Measurements from ENCODE around the gene HMG20B. TPM values are rescaled to one million over a fixed set of nuclear protein-coding genes. Genes with fewer than 3 reads are reported as not detected.

The HMG20B gene
- total RNA-seq, 5 donors from 2014 or later (not counting 1 experiment from before 2014, with no cell fraction given), result 38.0 to 81.6 (median 74.7) TPM

DNA sequence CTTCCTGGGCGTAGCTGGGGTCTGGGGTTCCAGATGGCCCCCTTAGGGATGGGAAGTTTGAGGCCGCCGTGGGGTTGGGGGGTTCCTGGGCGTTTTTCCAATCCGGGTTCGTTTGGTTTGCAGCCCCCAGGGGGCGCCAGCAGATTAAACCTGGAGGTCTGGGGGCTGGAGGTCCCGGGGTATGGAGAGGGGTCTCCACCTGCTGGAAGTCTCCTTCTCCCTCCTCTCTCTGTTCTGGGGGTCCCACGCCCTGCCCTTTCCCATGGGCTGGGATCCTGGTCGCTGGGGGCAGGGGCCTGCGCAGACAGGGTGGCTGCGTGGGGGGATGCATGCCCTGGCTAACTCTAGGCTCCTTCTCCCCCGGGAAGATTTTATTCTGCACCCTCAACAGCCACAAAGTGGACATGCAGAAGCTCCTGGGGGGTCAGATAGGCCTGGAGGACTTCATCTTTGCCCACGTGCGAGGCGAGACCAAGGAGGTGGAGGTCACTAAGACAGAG, 13.4 kb downstream of the HMG20B start:
- ChIA-PET CTCF (interaction anchor here in 1 of 2 donors (0.5 kb wide), 1 partner anchor 43 kb away, joined by 7 read pairs; no protein-coding TSS in a partner anchor), POLR2A (no interaction called here)
- H3K4me1 Mint-ChIP-seq, result no peaks in the 10 kb centered on the region
- ATAC-seq (replicated peaks in 1 of 4) (peak; percentile 58 to 66 (median 62)), DNase-seq (peak in 23 of 35 experiments; percentile 20 to 63 (median 38))
- H3K9me3 ChIP-seq, result no peaks in the 10 kb centered on the region
- peak overlapping the region; percentile 47 to 59 (median 58) for H3K4me3 Mint-ChIP-seq
- no peaks in the 10 kb centered on the region for H3K27me3 Mint-ChIP-seq
- no peaks in the 10 kb centered on the region for H3K36me3 Mint-ChIP-seq
- H3K4me1 ChIP-seq (ENCODE audit: control insufficient read depth in 1 of 2, extremely low read depth in 1 of 2, insufficient read depth in 2 of 2, low read length in 2 of 2), result peaks cover 3 to 14% of the 10 kb centered on the region in 2 experiments
- H3K36me3 ChIP-seq (ENCODE audit: control insufficient read depth in 2 of 2, extremely low read depth in 1 of 2, insufficient read depth in 1 of 2, low read length in 1 of 2), result no peaks in the 10 kb centered on the region
- H3K27ac Mint-ChIP-seq, result no peak overlapping the region
- peak overlapping the region; percentile 47 to 80 for H3K4me3 ChIP-seq (ENCODE audit: control insufficient read depth in 1 of 2, extremely low read depth in 1 of 2, low read length in 1 of 2)
- no peak overlapping the region for H3K27ac ChIP-seq (ENCODE audit: low read length)
- no peaks in the 10 kb centered on the region for H3K9me3 Mint-ChIP-seq
- 80% methylated on average over 2 of the region's 16 CpGs for WGBS (ENCODE audit: insufficient coverage)
- H3K27me3 ChIP-seq (replicated peaks in 1 of 2; ENCODE audit: control insufficient read depth in 2 of 2, extremely low read depth in 1 of 2, insufficient read depth in 2 of 2, low read length in 1 of 2), result peaks cover 0 to 16% of the 10 kb centered on the region in 2 experiments

DNA sequence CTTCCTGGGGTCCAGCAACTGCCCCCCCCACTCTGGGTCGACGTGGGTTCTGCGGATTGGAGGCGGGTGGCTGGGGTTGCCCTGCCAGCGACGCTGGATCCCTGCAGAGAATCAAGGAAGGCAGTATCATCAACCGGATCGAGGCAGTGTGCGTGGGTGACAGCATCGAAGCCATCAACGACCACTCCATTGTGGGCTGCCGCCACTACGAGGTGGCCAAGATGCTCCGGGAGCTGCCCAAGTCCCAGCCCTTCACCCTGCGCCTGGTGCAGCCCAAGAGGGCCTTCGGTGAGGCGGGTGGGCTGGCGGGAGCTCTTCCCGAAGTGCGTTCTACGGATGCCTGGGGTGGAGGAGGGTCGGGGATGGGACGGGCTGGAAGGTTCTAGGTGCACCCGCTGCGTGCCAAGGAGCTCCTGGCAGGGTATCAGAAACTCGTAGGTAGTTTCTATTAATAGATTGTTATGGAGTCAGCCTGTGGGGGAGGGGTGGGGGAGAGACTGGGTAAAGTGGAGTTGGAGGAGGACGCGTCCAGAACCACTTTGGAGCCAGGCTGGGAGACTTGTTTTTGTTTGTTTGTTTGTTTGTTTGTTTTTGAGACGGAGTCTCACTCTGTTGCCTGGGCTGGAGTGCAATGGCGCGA, 14.1 kb downstream of the HMG20B start:
- no peaks in the 10 kb centered on the region for H3K4me1 Mint-ChIP-seq
- CTCF ChIA-PET, result no interaction called here
- H3K27me3 ChIP-seq (replicated peaks in 1 of 2; ENCODE audit: control insufficient read depth in 2 of 2, extremely low read depth in 1 of 2, insufficient read depth in 2 of 2, low read length in 1 of 2), result peaks cover 0 to 20% of the 10 kb centered on the region in 2 experiments
- no peak overlapping the region for H3K27ac Mint-ChIP-seq
- H3K4me1 ChIP-seq (ENCODE audit: control insufficient read depth in 1 of 2, extremely low read depth in 1 of 2, insufficient read depth in 2 of 2, low read length in 2 of 2), result peaks cover 3 to 14% of the 10 kb centered on the region in 2 experiments
- no peaks in the 10 kb centered on the region for H3K36me3 Mint-ChIP-seq
- 93% methylated on average over 28 of the region's 31 CpGs for WGBS (ENCODE audit: insufficient coverage)
- ATAC-seq (replicated peaks in 1 of 4) (no peak), DNase-seq (no peak)
- no peak overlapping the region for H3K4me3 Mint-ChIP-seq
- H3K36me3 ChIP-seq (ENCODE audit: control insufficient read depth in 2 of 2, extremely low read depth in 1 of 2, insufficient read depth in 1 of 2, low read length in 1 of 2), result no peaks in the 10 kb centered on the region
- no peaks in the 10 kb centered on the region for H3K9me3 ChIP-seq
- no peaks in the 10 kb centered on the region for H3K9me3 Mint-ChIP-seq
- no peaks in the 10 kb centered on the region for H3K27me3 Mint-ChIP-seq
- no peak overlapping the region for H3K4me3 ChIP-seq (ENCODE audit: control insufficient read depth in 1 of 2, extremely low read depth in 1 of 2, low read length in 1 of 2)
- POLR2A ChIA-PET, result no interaction called here
- no peak overlapping the region for H3K27ac ChIP-seq (ENCODE audit: low read length)

DNA sequence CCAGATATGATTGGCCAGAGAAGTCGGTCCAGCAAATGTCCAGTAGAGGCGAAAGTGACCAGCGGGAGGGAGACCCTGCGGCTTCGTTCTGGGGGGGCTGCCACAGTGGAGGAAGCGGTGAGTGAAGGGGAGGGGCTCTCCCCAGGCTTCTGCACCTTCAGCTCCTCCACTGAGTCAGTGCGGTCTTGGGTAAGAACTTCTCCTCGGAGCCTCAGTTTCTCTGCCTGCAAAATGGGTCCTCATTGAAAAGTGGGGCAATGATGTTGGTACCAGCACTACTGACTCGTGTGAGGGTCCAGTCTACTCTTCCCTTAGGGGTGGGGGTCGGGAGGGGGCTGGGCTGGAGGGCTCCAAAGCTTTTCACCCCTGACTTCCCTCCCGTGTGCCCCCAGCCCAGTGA, 16.7 kb downstream of the HMG20B start:
- ATAC-seq (replicated peaks in 1 of 4), result no peak
- no peak overlapping the region for H3K27ac Mint-ChIP-seq

DNA sequence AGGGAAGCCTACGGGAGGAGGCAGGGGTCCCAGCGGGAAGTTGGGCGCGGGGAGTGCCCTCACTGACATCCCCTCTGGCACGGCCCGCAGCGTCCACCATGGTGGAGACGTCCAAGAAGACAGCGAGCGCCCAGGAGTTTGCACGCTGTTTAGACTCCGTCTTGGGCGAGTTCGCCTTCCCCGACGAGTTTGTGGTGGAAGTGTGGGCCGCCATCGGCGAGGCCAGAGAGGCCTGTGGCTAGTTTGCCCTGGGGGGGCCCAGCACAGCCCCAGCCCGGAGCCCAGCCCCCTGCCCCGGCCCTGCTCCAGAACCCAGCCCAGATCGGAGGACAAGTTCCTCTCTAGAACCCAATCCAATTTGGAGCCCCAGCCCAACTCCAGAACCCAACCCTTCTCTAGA, 17.2 kb downstream of the HMG20B start:
- no peaks in the 10 kb centered on the region for H3K9me3 ChIP-seq
- CTCF ChIA-PET, result no interaction called here
- Mint-ChIP-seq H3K4me3 (no peak overlapping the region), H3K27me3 (peaks cover 0 to 2% of the 10 kb centered on the region in 2 donors), H3K27ac (no peak overlapping the region), H3K4me1 (no peaks in the 10 kb centered on the region), H3K36me3 (no peaks in the 10 kb centered on the region), H3K9me3 (no peaks in the 10 kb centered on the region)
- POLR2A ChIA-PET, result no interaction called here
- no peaks in the 10 kb centered on the region for H3K36me3 ChIP-seq (ENCODE audit: control insufficient read depth in 2 of 2, extremely low read depth in 1 of 2, insufficient read depth in 1 of 2, low read length in 1 of 2)
- H3K27me3 ChIP-seq (replicated peaks in 1 of 2; ENCODE audit: control insufficient read depth in 2 of 2, extremely low read depth in 1 of 2, insufficient read depth in 2 of 2, low read length in 1 of 2), result peaks cover 0 to 17% of the 10 kb centered on the region in 2 experiments
- WGBS (ENCODE audit: insufficient coverage), result 93% methylated on average over 20 of the region's 22 CpGs
- no peak for DNase-seq
- H3K4me1 ChIP-seq (ENCODE audit: control insufficient read depth in 1 of 2, extremely low read depth in 1 of 2, insufficient read depth in 2 of 2, low read length in 2 of 2), result peaks cover 3 to 14% of the 10 kb centered on the region in 2 experiments
- no peak overlapping the region for H3K27ac ChIP-seq (ENCODE audit: low read length)
- ATAC-seq (replicated peaks in 1 of 4), result no peak
- H3K4me3 ChIP-seq (ENCODE audit: control insufficient read depth in 1 of 2, extremely low read depth in 1 of 2, low read length in 1 of 2), result no peak overlapping the region

More for the DNA sequence above, 16.7 kb downstream of the HMG20B start:
- Mint-ChIP-seq H3K27me3 (peaks cover 0 to under 1% of the 10 kb centered on the region in 2 donors), H3K9me3 (no peaks in the 10 kb centered on the region), H3K4me3 (no peak overlapping the region), H3K4me1 (no peaks in the 10 kb centered on the region), H3K36me3 (no peaks in the 10 kb centered on the region)
- POLR2A ChIA-PET, result interaction anchor here (0.6 kb wide), 2 partner anchors 34 to 1614 kb away, joined by 3 to 4 read pairs; no protein-coding TSS in a partner anchor
- H3K27me3 ChIP-seq (replicated peaks in 1 of 2; ENCODE audit: control insufficient read depth in 2 of 2, extremely low read depth in 1 of 2, insufficient read depth in 2 of 2, low read length in 1 of 2), result peaks cover 0 to 19% of the 10 kb centered on the region in 2 experiments
- DNase-seq, result no peak
- H3K4me3 ChIP-seq (ENCODE audit: control insufficient read depth in 1 of 2, extremely low read depth in 1 of 2, low read length in 1 of 2), result no peak overlapping the region
- WGBS (ENCODE audit: insufficient coverage), result 94% methylated on average over 6 of the region's 11 CpGs
- no peaks in the 10 kb centered on the region for H3K9me3 ChIP-seq
- H3K36me3 ChIP-seq (ENCODE audit: control insufficient read depth in 2 of 2, extremely low read depth in 1 of 2, insufficient read depth in 1 of 2, low read length in 1 of 2), result no peaks in the 10 kb centered on the region
- CTCF ChIA-PET, result interaction anchor here in 1 of 2 donors (0.6 kb wide), 1 partner anchor 33 kb away, joined by 3 read pairs; no protein-coding TSS in a partner anchor
- H3K4me1 ChIP-seq (ENCODE audit: control insufficient read depth in 1 of 2, extremely low read depth in 1 of 2, insufficient read depth in 2 of 2, low read length in 2 of 2), result peaks cover 3 to 14% of the 10 kb centered on the region in 2 experiments
- H3K27ac ChIP-seq (ENCODE audit: low read length), result no peak overlapping the region

DNA sequence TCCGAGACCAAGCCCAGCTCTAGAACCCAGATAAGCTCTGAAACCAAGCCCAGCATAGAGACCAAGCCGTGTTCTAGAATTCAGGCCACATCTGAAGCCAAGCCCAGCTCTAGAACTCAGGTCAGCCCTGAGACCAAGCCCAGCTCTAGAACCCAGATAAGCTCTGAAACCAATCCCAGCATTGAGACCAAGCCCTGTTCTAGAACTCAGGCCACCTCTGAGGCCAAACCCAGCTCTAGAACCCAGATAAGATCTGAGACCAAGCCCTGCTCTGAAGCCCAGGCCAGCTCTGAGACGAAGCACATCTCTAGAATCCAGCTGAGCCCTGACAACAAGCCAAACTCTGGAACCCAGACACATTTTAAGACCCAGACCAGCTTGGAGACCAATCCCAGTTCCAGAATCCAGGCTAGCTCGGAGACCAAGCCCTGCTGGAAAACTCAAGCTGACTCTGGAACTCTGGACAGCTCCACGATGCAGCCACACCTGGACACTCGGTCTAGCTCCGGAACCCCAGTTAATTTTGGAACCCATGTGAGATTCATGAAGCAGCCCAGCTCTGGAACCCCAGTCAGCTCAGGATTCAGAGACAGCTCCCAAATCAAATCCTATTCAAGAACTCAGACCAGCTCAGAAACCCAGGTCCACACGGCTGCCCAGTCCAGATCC, 18.4 kb downstream of the HMG20B start:
- DNase-seq (no peak), ATAC-seq (replicated peaks in 1 of 4) (no peak)
- WGBS (ENCODE audit: insufficient coverage), result 81% methylated on average over 8 of the region's 8 CpGs
- no peak overlapping the region for H3K4me3 ChIP-seq (ENCODE audit: control insufficient read depth in 1 of 2, extremely low read depth in 1 of 2, low read length in 1 of 2)
- ChIA-PET POLR2A (interaction anchor here in 1 of 2 donors (0.5 kb wide), 1 partner anchor 958 kb away, joined by 3 read pairs; no protein-coding TSS in a partner anchor), CTCF (interaction anchor here (0.6 to 1.1 kb wide), 3 partner anchors 46 to 456 kb away, joined by 3 read pairs; no protein-coding TSS in a partner anchor)
- H3K4me3 Mint-ChIP-seq, result no peak overlapping the region
- peaks cover 0 to 8% of the 10 kb centered on the region in 2 experiments for H3K27me3 ChIP-seq (replicated peaks in 1 of 2; ENCODE audit: control insufficient read depth in 2 of 2, extremely low read depth in 1 of 2, insufficient read depth in 2 of 2, low read length in 1 of 2)
- no peaks in the 10 kb centered on the region for H3K9me3 ChIP-seq
- H3K36me3 Mint-ChIP-seq, result no peaks in the 10 kb centered on the region
- peak overlapping the region in 1 of 2 donors; percentile 6 for H3K27ac Mint-ChIP-seq
- H3K9me3 Mint-ChIP-seq, result no peaks in the 10 kb centered on the region
- H3K27ac ChIP-seq (ENCODE audit: low read length), result no peak overlapping the region
- no peaks in the 10 kb centered on the region for H3K4me1 Mint-ChIP-seq
- peaks cover 0 to 3% of the 10 kb centered on the region in 2 experiments for H3K4me1 ChIP-seq (ENCODE audit: control insufficient read depth in 1 of 2, extremely low read depth in 1 of 2, insufficient read depth in 2 of 2, low read length in 2 of 2)
- no peaks in the 10 kb centered on the region for H3K36me3 ChIP-seq (ENCODE audit: control insufficient read depth in 2 of 2, extremely low read depth in 1 of 2, insufficient read depth in 1 of 2, low read length in 1 of 2)
- H3K27me3 Mint-ChIP-seq, result peaks cover 0 to 2% of the 10 kb centered on the region in 2 donors

DNA sequence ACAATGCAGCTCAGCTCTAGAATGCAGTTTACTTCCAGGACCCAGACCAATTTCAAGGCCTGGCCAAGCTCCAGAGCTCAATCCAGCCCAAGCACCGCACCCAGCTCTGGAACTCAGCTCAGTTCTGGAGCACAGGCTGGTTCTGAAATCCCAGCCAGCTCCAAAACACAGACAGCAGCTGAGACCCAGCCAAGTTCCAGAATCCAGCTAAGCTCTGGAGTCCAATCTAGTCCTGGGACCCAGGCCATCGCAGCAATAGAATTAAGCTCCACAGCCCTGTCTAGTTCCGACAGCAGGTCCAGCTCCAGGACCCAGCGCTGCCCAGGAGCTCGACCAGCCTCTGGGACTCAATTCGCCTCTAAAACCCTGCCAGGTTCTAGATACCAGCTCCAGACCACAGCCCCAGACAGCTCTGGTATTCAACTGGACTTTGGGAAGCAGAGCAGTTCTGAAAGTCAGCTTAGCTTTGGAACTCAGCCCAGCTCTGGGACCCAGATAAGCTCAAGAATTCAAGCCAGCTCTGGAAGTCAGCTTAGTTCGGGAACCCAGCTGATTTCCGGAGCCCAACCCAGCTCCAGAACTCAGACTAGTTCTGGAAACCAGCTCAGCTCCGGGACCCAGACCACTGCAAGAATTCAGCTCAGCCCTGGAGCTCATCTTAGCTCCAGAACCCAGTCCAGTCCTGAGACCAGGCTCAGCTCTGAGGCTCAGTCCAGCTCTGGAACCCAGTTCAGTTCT, 19.3 kb downstream of the HMG20B start:
- H3K27me3 ChIP-seq (replicated peaks in 1 of 2; ENCODE audit: control insufficient read depth in 2 of 2, extremely low read depth in 1 of 2, insufficient read depth in 2 of 2, low read length in 1 of 2), result peaks cover 0 to 5% of the 10 kb centered on the region in 2 experiments
- no peaks in the 10 kb centered on the region for H3K9me3 ChIP-seq
- no peaks in the 10 kb centered on the region for H3K36me3 ChIP-seq (ENCODE audit: control insufficient read depth in 2 of 2, extremely low read depth in 1 of 2, insufficient read depth in 1 of 2, low read length in 1 of 2)
- Mint-ChIP-seq H3K9me3 (no peaks in the 10 kb centered on the region), H3K4me3 (no peak overlapping the region), H3K27ac (no peak overlapping the region), H3K36me3 (no peaks in the 10 kb centered on the region), H3K27me3 (peaks cover 0 to 2% of the 10 kb centered on the region in 2 donors), H3K4me1 (no peaks in the 10 kb centered on the region)
- no peak overlapping the region for H3K4me3 ChIP-seq (ENCODE audit: control insufficient read depth in 1 of 2, extremely low read depth in 1 of 2, low read length in 1 of 2)
- POLR2A ChIA-PET, result interaction anchor here in 1 of 2 donors (0.5 kb wide), 1 partner anchor 957 kb away, joined by 3 read pairs; no protein-coding TSS in a partner anchor
- no peaks in the 10 kb centered on the region for H3K4me1 ChIP-seq (ENCODE audit: control insufficient read depth in 1 of 2, extremely low read depth in 1 of 2, insufficient read depth in 2 of 2, low read length in 2 of 2)
- WGBS (ENCODE audit: insufficient coverage), result 88% methylated on average over 9 of the region's 9 CpGs
- no peak for ATAC-seq (replicated peaks in 1 of 4)
- no peak for DNase-seq
- H3K27ac ChIP-seq (ENCODE audit: low read length), result no peak overlapping the region
- CTCF ChIA-PET, result interaction anchor here in 1 of 2 donors (1.1 kb wide), 1 partner anchor 212 kb away, joined by 3 read pairs; no protein-coding TSS in a partner anchor
